Activated B cell treated with CpG ODN at 0.5 μM for 24 hours (primary cell): ENCODE results near the gene MYLK4. TPM values are rescaled to one million over a fixed set of nuclear protein-coding genes. Genes with fewer than 3 reads are reported as not detected.

Source experiments
- ATAC-seq: fragments of 200-7000 bp; cut with Tn5 transposase; one replicate; pipeline ENCODE4 v1.10.0; 2021; ENCODE audit warnings: low read depth, mild to moderate bottlenecking, moderate library complexity
- CTCF ChIA-PET: fragments of 350-600 bp; sonication (Branson Sonifier 250); formaldehyde crosslinking; loops from one replicate; lab custom pipeline; 2021; ENCODE audit warnings: antibody characterized with exemption; lab: Charles Lee
- POLR2A ChIA-PET: fragments of 350-600 bp; sonication (Branson Sonifier 250); formaldehyde crosslinking; loops from one replicate; lab custom pipeline; 2021; ENCODE audit warnings: antibody characterized with exemption; lab: Charles Lee
- DNase-seq: peaks from one replicate; pipeline ENCODE4 v3.0.0; 2022
- H3K27ac Mint-ChIP-seq: one replicate; pipeline ENCODE4 v1.8.0; 2020; ENCODE audit warnings: mixed read lengths
- H3K27me3 Mint-ChIP-seq: one replicate; pipeline ENCODE4 v1.8.0; 2021; ENCODE audit warnings: mixed read lengths
- H3K36me3 Mint-ChIP-seq: one replicate; pipeline ENCODE4 v1.8.0; 2021; ENCODE audit warnings: low read depth, mixed read lengths
- H3K4me1 Mint-ChIP-seq: one replicate; pipeline ENCODE4 v1.8.0; 2021; ENCODE audit warnings: mixed read lengths
- H3K4me3 Mint-ChIP-seq: one replicate; pipeline ENCODE4 v1.8.0; 2020; ENCODE audit warnings: mild to moderate bottlenecking, mixed read lengths
- H3K9me3 Mint-ChIP-seq: one replicate; pipeline ENCODE4 v1.8.0; 2020; ENCODE audit warnings: mixed read lengths
- intact Hi-C: fragments of 100-400 bp; cut with micrococcal nuclease; formaldehyde crosslinking; loops from one replicate; pipeline ENCODE4 v1.15.1; 2024
- total RNA-seq: library from RNA; stranded (reverse); gene quantifications from 2 replicates; pipeline ENCODE4 v1.2.3, GENCODE V29; 2022
- TF ChIP-seq, protein P1 (sequence below): fragments of 200-600 bp; IDR thresholded peaks from one replicate; pipeline ENCODE4 v1.8.0; 2022; ENCODE audit warnings: antibody characterized with exemption, mild to moderate bottlenecking

The MYLK4 gene
- total RNA-seq, 1 donor from 2014 or later: 0.58 TPM

DNA sequence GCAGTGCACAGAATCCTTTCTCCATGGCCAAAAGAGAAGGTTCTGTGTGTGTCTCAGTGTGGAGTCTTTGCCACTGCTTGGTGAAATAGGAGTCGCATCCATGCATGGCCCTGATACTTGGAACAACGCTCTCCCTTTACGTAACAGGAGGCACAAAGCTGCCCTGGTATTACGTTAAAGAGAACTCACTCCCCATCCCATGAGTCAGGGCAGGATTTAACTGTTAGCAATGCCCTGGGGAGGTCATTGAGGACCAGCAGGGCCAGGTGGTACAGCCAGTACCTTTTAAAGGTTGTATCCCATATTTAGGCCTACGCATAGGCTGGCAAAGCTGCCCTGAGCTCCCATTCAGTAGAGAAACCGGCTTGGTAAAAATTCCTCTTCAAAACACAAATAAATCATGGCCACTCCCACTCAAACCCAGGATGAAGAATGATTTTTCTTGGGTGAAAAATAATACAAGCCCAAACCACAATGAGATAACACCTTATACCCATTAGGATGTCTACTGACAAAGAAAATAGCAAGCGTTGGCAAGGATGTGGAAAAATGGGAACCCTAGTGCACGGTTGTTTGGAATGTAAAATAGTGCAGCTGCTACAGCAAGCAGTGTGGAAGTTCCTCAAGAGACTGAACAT lies 37.1 kb downstream of the MYLK4 start:
- ChIA-PET CTCF (no interaction called here), POLR2A (no interaction called here)
- ATAC-seq (no peak), DNase-seq (no peak)
- no peak overlapping the region for H3K4me3 Mint-ChIP-seq
- H3K36me3 Mint-ChIP-seq: no peaks in the 10 kb centered on the region
- H3K27ac Mint-ChIP-seq: no peak overlapping the region
- peaks cover 8% of the 10 kb centered on the region for H3K9me3 Mint-ChIP-seq
- H3K4me1 Mint-ChIP-seq: peaks cover under 1% of the 10 kb centered on the region
- intact Hi-C loops: no loop called here
- TF ChIP-seq, protein P1, sequence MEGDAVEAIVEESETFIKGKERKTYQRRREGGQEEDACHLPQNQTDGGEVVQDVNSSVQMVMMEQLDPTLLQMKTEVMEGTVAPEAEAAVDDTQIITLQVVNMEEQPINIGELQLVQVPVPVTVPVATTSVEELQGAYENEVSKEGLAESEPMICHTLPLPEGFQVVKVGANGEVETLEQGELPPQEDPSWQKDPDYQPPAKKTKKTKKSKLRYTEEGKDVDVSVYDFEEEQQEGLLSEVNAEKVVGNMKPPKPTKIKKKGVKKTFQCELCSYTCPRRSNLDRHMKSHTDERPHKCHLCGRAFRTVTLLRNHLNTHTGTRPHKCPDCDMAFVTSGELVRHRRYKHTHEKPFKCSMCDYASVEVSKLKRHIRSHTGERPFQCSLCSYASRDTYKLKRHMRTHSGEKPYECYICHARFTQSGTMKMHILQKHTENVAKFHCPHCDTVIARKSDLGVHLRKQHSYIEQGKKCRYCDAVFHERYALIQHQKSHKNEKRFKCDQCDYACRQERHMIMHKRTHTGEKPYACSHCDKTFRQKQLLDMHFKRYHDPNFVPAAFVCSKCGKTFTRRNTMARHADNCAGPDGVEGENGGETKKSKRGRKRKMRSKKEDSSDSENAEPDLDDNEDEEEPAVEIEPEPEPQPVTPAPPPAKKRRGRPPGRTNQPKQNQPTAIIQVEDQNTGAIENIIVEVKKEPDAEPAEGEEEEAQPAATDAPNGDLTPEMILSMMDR: no peak
- peaks cover 6% of the 10 kb centered on the region for H3K27me3 Mint-ChIP-seq

DNA sequence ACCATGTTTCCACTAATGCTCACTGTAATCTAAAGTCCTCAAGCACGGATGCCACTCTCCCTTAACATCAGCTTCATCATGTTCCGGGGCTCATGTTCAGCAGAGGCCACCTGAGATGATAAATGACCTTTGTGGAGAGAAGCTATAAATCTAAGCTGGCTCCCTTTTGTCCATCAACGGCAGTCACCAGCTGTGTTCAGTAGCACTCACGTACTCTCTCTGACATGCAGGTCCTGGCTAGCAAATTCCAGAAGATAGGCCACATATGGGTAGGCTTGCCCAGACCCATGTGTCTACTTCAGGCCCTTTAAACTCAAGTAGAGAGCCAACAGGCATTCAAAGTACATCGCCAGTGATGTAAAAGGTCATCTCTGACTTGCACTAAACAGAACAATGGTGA lies 38.6 kb downstream of the MYLK4 start:
- no peaks in the 10 kb centered on the region for H3K36me3 Mint-ChIP-seq
- H3K27me3 Mint-ChIP-seq: peaks cover 6% of the 10 kb centered on the region
- no peaks in the 10 kb centered on the region for H3K4me1 Mint-ChIP-seq
- no peak for ATAC-seq
- TF ChIP-seq, protein P1: no peak
- H3K9me3 Mint-ChIP-seq: peaks cover 8% of the 10 kb centered on the region
- H3K4me3 Mint-ChIP-seq: no peak overlapping the region
- no peak overlapping the region for H3K27ac Mint-ChIP-seq
- DNase-seq: no peak
- CTCF ChIA-PET: no interaction called here
- POLR2A ChIA-PET: no interaction called here
- intact Hi-C loops: no loop called here

DNA sequence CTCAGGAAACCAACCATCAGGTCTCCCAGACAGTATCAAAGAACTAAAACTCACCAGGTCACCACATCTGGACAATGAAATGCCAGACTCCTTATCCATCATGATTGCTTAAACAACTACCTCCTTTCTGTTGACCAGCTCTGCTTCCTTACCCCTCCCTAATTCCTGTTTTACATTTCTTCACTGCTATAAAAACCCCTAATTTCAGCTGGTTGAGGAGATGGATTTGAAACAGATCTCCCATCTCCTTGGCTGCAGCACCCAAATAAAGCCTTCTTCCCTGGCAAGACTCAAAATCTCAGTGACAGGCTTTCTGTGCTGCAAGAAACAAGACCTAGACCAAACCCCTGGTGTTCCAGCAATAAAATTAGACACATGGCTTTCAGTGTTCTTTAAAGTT lies 40.3 kb downstream of the MYLK4 start:
- H3K9me3 Mint-ChIP-seq: peaks cover 8% of the 10 kb centered on the region
- no peak overlapping the region for H3K4me3 Mint-ChIP-seq
- peaks cover 3% of the 10 kb centered on the region for H3K4me1 Mint-ChIP-seq
- no peak overlapping the region for H3K27ac Mint-ChIP-seq
- TF ChIP-seq, protein P1: no peak
- no peak for ATAC-seq
- no peaks in the 10 kb centered on the region for H3K36me3 Mint-ChIP-seq
- POLR2A ChIA-PET: no interaction called here
- H3K27me3 Mint-ChIP-seq: peaks cover 8% of the 10 kb centered on the region
- no peak for DNase-seq
- intact Hi-C loops: no loop called here
- CTCF ChIA-PET: interaction anchor here (0.9 kb wide), 1 partner anchor 28 kb away, joined by 3 read pairs; no protein-coding TSS in a partner anchor

DNA sequence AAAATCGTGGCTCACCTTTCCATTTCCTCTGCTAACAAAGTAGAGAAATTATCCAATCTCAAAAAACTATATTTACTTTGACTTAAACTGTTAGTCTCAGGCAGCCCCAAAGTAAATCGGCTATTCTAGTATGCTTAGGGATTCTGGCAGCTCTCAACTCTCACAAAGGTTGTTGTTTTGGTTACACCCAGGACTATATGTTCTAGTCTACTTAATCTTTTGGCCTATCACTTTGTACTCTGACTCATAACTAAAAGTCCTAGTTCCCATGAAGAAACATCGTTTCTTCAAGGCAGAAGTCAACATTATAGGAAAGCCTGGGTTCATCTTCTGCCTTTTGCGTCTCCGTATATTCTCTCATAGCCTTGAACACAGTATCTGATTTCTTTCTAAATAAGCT lies 42.3 kb downstream of the MYLK4 start:
- POLR2A ChIA-PET: no interaction called here
- TF ChIP-seq, protein P1: no peak
- peaks cover 3% of the 10 kb centered on the region for H3K4me1 Mint-ChIP-seq
- intact Hi-C loops: no loop called here
- peaks cover 8% of the 10 kb centered on the region for H3K9me3 Mint-ChIP-seq
- no peak overlapping the region for H3K27ac Mint-ChIP-seq
- H3K36me3 Mint-ChIP-seq: no peaks in the 10 kb centered on the region
- peaks cover 8% of the 10 kb centered on the region for H3K27me3 Mint-ChIP-seq
- ATAC-seq (no peak), DNase-seq (no peak)
- H3K4me3 Mint-ChIP-seq: no peak overlapping the region
- CTCF ChIA-PET: no interaction called here

DNA sequence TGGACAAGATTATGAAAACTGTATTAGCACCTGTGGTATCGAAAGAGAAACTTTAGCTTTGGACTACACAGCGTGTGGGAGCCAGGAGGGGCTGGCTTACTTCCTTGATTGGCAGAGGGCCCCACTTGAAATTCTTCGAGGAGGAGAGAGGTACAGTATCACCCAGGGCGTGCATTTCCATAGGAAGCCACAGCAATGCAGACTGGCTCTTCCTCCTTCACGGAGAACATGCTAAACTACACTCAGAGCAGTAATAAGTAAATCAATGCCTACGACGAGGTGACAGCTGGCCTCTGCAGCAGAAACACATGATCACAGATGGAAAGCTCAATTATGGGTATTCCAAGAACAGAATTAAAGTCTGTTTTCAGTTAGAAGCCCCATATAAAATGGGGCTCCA lies 44.2 kb downstream of the MYLK4 start:
- POLR2A ChIA-PET: no interaction called here
- Mint-ChIP-seq H3K4me3 (no peak overlapping the region), H3K9me3 (peaks cover 8% of the 10 kb centered on the region), H3K36me3 (no peaks in the 10 kb centered on the region), H3K27me3 (peaks cover 9% of the 10 kb centered on the region), H3K27ac (no peak overlapping the region), H3K4me1 (peaks cover 3% of the 10 kb centered on the region)
- DNase-seq: no peak
- CTCF ChIA-PET: interaction anchor here (1.0 kb wide), 1 partner anchor 44 kb away, joined by 3 read pairs; no protein-coding TSS in a partner anchor
- no peak for ATAC-seq
- intact Hi-C loops: no loop called here
- TF ChIP-seq, protein P1: no peak
